GM19395 (cell line): ENCODE results near the gene PITRM1.

Experiments
- ATAC-seq: cut with Tn5 transposase; IDR thresholded peaks from one replicate; pipeline ENCODE4 v1.9.1; 2021; ENCODE audit warnings: mild to moderate bottlenecking, moderate library complexity; ENCODE audit not compliant: unreplicated experiment

PITRM1 gene

DNA sequence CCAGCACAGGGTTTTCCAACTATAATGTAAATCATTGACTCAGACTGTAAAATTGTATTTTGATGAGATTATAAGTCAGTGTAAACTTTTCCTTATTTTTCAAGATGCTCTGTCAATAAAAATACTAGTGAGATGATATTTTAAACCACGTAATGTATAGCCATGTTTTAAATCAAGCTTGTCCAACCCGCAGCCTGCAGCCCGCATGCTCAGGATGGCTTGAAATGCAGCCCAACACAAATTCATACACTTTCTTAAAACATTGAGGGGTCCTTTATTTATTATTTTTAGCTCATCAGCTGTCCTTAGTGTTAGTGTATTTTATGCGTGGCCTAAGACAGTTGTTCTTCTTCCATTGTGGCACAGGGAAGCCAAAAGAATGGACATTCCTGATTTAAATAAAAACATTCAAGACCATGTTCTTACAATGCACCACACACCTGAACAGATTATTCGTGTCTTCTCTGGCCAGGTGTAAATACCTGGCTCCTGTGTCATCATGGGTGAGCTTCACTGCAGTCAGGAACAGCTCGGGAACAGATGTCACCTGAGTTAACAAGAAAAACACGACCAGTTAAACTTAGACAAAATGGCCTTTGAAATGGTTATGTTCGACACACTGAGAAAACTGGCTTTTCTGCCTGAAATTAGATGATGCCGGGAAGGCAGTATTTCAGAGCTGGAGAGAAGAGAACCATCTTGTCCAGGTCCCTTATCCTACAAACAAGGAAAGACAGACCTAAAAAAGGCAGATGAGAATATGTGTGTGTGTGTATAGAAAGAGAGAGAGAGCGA lies 5.9 kb downstream of the PITRM1 start:
- no peak for ATAC-seq

DNA sequence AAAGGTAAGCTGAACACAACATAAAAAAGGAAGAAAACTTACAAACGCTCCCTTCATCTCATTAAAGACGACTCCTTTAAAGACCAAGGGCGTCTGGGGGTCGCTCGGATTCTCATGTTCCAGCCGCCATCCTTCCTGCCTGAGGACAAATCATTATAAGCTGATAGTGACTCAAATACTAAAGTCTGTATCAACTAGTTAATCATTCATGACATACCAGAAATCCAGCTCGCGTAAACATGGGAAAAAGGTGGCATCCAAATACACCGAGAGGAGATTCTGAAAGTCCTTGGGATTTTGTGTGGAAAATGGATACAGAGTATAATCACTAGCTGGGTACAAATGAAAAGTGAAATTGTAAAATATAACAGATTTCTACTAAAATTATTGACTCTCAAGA lies 7.4 kb downstream of the PITRM1 start:
- ATAC-seq: no peak

DNA sequence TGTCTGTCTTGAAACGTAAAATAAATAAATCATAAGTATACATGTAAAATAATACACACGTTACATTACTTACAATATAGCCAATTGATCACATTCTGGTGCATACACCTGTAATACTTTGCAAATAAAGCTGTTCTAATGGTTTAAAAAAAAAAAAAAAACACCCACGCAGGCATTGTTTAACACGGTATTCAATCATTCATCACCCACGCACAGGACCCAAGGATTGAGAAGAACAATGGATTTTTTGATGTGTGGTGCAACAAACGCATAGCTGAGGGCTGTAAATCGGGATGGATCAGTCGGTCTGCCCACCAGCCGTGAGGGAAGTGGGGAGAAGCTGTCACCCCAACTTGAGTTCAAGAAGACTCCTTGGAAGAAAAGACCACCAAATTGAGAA lies 8.7 kb downstream of the PITRM1 start:
- no peak for ATAC-seq

DNA sequence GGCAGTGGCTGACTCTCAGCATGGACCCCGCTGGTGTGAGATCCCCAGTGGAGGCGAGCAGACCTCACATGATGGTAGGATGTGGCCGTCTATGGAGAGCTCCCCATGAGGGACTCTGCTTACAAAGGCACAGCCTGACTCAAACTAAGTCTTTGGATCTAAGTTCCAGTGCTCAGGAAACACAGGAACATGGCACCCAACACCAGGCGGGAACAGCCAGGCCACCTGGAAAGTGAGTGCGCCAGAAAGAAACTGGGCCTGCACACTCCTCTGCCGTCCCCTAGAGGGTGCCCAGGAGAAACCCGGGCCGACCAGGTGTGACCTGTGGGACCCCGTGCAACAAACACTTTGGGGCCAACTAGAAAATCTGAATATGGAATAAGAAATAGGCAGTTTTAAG lies 10.0 kb downstream of the PITRM1 start:
- ATAC-seq: no peak

DNA sequence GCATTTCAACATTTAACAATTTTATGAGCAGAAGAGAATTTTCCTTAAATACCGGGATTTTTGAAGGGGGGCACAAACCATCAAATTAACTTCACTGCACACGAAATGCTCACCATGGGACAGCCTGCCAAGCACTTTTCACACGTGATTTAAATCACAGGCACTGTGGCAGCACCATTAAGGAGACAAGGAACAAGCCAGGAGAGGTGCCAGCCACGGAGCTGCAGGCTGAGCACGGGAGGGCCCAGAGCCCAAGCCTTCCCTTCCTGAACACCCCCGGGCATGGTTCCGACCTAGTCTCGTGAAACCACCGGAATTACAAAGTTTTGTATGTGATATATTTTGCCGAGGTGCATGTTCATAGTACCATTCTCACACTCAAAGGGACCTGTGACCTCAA lies 13.4 kb downstream of the PITRM1 start:
- no peak for ATAC-seq

DNA sequence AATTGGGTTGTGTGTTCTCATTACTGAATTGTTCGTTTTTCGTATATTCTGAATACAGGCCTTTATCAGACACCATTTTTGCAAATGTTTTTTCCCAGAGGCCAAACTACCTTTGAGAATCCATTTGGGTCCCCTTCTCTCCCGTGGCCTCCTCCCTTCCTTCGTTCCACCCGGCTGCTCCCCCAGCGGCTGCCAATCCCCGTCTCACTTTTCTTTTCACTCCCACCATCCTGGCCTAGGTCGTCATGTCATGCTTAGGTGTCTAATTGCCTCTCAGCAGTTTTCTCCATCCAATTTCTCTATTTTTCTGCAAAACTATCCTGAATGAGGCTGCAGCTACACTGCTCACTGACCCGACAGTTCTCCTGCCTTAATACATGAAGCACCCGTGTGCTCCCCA lies 17.9 kb downstream of the PITRM1 start:
- no peak for ATAC-seq

DNA sequence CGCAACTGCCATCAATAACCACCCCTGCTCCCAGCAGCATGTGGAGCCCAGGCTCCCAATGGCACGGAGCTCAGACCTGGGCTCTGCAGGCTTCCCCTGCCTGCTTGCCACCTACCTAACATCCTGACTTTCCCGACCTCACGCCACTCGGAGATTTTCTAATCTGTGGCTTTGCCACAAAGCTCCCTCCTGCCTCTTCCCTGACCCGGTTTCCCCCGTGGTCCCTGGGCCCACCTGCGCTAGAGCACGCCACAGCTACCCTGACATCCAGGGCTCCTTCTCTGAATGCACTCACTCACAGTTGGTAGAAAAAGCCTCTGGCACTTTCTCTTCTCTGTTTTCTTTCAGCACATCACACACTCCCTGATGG lies 20.0 kb downstream of the PITRM1 start:
- ATAC-seq: no peak

DNA sequence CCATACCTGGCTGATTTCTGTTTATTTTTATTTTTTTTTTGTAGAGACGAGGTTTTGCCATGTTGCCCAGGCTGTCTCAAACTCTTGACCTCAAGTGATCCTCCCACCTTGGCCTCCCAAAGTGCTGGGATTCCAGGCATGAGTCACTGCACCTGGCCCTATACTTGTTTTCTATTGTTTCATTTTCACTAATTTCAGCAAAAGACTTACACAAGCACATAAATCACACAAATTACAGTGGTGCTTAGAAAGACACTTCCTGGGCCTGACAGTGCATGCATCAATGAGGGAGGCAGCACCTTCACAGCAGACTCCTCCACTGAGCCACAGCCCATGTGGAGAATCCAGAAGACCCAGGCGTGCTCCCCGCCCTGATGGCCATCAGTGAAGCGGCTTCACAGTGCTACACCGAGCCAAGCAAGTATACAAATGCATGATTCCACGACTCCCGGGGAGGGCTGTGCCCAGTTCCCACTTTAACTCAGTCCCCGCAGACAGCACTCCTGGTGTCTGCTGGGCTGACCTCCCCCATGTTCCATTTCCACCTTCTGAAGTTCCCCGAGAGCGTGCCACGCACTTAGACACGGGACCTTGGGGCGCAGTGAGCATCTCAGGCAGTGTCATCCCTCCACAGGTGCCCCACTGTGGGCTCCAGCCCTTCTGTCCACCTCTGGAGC lies 20.6 kb downstream of the PITRM1 start:
- ATAC-seq: no peak

DNA sequence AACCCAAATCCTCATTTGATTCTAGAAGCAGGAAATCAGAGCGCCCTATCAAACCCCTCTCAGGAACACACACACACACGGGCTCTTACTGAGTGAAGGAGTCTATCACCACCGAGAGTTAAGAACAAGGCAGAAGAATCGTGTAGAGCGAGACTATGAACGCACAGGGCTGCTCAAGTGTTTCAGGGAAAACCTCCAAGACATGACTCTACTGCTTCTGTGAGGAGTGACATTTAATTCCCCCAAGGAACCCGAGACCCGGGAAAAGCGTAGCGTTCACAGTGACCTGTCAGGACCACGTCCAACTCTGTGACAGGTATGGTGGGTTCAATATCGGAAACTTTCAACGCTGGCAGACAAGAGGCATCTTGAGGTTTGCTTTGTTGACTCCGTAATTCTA lies 21.6 kb downstream of the PITRM1 start:
- no peak for ATAC-seq

DNA sequence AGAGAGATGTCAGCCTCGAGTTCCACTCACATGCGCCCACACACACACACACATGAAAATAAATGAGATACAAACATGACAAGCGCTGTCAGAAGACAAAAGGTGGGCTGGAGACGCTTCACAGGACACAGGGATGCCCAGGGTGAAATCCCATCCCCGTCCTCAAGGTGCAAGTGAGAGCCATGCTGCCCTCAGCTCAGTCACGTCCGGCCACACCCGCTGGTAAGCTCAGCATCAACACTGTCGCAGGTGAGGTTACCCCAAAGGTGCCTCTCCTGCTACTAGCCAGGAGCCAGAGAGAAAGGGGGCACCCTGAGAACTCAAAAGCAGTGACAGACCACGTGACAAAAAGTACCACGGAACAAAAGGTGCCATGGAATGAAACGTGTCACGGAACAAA lies 22.2 kb downstream of the PITRM1 start:
- no peak for ATAC-seq

DNA sequence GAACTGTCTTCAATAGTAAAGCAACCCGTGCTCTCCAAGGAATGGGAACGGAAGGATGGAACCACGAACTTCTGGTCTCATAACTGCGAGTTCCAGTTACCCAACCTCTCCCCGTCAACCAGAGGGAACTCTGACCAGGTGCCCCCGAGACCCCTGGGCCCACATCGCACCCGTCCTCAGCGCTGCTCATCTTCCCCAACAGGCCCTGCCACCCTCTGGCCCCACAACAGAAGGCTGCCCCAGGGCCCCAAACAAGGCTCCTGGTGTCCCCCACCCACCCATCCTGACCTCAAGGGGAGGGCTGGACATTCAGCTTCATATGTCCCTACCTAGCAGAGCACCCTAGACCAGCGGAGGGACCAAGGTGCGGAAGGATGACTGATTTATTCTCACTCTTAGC lies 22.7 kb downstream of the PITRM1 start:
- no peak for ATAC-seq

DNA sequence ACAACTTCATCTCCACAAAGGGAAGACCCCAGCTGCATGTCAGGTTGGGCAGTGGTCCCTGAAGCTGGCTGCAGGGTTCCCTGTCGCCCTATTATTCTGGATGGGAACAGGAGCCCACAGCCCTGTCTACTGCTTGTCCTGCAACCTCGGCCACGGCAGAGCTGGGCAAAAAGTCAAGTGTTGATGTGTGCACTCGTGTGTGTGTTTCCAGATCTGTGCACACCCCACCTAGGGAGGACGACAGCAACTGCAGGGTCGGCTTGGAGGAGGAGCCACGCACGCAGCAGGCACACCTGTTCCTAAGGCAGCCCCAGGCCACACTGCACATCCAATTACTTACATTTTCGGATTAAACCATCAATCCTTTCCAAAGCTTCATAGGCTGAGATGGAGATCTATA lies 23.6 kb downstream of the PITRM1 start:
- no peak for ATAC-seq

DNA sequence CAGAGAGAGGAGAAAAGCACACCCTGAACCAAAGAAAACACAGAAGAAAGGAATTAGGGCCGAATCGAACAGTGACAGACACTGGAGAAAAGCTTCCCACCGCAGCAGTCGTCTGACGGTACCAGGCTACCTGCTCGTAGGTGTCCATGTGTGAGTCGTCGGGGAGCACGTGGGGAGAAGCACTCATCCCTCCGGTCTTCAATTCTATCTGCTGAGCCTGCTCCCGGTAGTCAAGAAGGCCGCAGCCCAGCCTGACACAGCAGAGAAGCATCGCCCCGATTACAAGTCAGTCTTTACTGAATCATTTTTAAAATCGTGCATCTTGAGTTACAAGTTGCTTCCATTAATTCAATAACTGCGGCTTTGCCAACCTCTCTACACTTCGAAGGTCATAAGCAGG lies 24.5 kb downstream of the PITRM1 start:
- ATAC-seq: no peak

DNA sequence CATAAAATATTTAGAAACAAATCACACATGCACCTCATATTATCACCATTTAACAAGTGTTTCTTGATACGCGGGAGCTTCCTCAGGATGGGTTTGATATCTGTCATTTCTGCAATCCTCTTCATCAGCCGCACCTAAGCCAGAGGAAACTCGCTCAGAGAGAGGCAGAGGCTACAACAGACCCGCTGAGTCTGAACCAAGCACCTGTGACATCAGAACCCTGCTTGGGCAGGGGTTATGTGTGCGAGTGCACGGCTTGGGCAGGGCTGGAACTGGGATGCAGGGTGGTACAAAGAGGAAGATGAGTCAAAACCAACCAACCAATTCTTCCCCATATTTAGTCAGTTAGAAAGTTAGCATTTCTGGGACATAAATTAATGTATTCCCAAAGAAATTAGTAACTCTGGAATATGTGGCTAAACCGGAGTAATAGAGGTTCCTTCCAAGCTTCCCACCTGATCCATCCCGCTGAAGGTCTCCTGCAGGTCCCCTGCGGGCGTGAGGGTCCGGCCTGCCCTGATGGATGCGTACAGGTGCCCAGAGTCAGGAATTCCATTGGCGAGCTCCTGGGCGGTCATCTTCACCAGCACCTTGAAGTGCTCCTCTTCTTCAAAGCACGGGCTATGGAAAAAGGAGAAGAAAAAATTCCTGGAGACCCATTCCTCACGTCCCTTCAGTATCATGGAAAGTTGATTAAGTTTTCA lies 25.3 kb downstream of the PITRM1 start:
- ATAC-seq: no peak

DNA sequence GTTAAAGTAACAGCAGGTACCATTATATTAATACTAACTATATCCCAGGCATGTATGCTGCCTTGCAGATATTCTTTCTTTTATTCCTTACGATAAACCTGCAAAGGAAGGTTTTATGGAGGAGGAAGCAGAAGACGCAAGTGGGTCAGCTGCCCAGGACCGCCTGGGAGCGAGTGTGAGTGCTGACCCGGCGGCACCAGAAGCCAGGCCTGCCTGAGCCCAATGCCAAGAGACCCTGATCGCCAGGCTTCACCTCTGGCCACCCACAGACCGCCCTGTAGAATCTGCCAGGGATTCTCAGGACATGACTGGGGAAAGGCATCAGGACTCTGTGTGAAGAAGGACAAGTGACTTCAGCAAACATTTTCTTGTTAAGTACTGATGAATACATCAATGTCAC lies 26.3 kb downstream of the PITRM1 start:
- no peak for ATAC-seq

DNA sequence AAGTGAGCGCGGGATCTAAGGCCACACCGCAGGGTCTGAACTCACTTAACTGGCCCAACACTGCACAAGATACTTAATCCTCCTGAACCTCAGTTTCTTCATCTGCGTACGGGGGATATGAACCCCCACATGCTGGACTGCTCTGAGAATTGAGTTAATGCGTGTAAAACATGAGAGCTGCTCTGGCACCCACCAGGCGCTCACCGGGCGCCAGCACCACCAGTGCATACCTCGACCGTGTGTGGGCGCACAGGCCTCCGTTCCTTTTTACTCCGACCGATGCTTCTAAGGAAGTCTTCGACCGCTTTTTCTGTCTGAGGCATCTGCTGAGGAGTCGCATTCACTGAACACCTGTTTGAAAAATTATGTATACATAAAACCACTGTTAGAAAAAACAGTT lies 27.2 kb downstream of the PITRM1 start:
- no peak for ATAC-seq

DNA sequence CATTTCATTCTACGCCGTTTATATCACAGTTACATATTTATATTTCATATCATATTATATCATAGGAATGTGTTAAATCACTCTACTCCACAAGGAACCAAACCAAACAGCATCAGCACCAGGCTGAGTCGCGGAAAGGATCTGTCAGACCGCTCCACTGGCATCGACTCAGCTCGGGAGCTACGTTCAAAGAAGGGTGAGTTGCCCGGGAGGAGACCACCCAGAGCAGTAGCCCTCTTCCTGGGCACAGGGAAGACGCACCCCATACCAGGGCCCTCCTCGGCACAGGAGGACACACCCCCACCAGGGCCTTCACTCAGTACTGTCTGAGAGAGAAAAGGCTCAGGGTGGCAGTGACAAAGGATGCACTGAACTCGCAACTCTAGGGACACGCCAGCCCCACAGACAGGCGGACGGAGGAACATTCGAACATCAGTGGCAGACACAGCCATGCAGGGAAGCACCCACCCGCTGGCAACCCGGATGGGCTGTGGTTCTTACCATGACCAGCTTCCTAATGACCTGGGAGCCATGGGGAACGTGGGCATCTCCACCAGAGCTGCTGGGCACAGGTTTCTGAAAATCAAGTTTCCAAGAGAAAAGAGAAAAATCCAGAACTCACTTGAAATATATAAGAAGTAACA lies 28.7 kb downstream of the PITRM1 start:
- ATAC-seq: no peak

DNA sequence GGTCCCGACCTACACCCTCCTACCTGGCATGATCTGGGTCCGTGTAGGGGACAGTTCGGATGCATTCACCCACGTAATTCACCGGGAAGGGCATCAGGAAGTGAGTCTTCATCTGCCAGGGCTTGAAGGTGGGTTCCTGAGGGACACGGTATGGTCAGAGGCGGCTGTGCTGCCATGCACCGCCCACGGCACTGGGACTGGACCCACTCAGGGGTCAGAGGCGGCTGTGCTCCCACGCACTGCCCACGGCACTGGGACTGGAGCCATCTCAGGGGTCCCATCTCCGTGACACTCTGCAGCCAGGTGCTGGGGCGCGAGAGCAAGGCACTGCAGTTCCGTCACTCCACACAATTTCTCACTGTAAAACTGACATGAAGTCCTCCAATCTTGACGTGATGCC lies 29.2 kb downstream of the PITRM1 start:
- no peak for ATAC-seq

DNA sequence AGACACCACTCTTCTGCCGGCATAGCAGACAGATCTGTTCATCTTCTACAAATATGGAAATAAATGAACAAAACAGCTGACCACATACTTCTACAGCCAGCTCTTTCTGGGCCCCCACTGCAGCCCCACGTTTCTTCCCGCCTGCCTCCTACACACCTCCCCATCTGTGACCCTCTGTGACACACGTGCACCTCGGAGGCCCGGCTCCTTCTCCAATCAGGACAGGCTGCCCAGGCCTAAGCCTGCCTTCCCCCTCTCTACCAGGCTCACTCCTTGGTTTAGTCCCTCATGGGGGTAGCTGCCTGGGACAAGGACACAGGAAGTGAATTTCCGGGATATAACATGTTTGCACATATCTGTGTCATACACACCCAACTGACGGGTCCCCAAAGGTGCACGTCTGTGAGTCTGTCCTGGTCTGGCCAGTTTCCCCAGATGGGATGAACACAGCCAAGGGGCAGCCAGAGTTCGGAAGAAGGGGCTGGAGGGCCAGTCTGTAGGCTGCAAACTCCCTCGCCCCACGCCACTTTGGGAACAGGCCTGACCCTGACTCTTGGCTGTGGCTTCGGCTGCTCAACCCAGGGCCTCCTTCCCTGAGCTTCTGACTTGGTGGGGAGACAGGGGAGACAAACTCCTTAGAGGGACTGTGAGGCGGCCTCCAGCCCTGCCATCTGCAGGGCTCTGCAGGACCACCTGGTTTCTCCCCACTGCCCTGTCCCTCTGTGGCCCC lies 30.3 kb downstream of the PITRM1 start:
- no peak for ATAC-seq

DNA sequence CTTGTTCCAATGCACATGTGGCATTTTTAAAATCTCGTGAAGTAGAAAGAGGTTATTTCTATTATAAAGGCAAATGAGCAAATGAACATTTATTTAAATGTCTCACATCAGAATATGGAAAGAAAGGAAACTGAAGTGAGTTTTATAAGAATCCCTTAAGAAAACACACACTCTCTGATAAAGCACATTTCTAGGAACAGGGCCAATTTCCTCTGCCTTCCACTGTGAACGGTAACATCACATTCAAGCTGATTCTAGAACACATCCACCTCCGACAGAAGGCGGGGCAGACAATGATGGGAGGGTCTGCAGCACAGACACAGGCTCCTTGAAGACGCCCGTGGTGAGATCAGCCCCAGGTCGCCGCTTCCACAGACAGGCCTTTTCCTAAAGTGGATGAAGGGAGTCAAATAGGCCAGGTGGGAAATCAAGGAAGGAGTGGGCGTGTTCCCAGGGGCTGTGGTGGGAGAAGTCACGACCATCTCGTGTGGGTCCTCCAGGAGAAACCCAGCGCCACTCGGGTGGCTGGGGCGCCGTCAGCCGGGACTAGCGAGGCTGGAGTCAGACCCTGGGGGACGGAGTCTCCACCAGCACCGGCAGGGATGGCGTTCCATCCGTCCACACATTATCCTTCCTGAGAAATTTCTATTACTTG lies 31.1 kb downstream of the PITRM1 start:
- ATAC-seq: no peak

DNA sequence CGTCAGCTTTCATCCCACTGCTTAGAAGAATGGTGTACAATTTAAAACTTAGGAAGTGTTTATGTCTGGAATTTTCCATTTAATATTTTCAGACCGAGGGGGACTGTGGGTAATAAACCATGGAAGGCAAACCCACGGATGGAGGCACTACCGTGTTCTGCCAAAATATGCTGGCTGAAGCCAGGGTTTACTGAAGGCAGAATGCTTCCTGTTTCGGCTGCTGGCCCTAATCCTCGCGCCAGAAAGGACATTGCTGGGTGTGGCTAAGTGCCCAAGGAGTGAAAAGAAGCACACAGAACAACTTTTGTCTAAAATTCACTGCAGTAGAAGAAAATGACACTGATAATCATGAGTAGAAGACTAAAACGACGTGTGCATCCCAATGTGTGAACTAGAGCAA lies 32.3 kb downstream of the PITRM1 start:
- ATAC-seq: no peak
